Measurements from ENCODE around the gene DEPDC1. TPM values are rescaled to one million over a fixed set of nuclear protein-coding genes. Genes with fewer than 3 reads are reported as not detected.
A peak's percentile ranks its signal among the peaks of the same experiment; 100 is the strongest.

DEPDC1 gene
- 24.3 TPM for polyA plus RNA-seq (2013, experiment 1 of 2)
- 43.5 TPM for polyA plus RNA-seq (2013, experiment 2 of 2)

GRCh38 chr1:68496680-68497357 lies at the start of gene DEPDC1:
Gene DEPDC1, minus strand, starts transcription at chr1:68497082. Its CDS starts 83 bp downstream, at chr1:68496999.
- peak within 1 kb of the TSS; percentile 85 for H3K27ac ChIP-seq (ENCODE audit: low read depth, low read length, severe bottlenecking)
- H3K36me3 ChIP-seq (ENCODE audit: control insufficient read depth, insufficient read depth, low read length) = peaks cover 14% of the 10 kb centered on the region
- no peaks in the 10 kb centered on the region for H3K9me3 ChIP-seq (ENCODE audit: control insufficient read depth, low read length)
- 1% methylated on average over 56 of the region's 64 CpGs for WGBS, 2 experiments (ENCODE audit: insufficient coverage in 2 of 2)
- H3K4me3 ChIP-seq (ENCODE audit: extremely low read depth, insufficient read depth, low read length, poor library complexity, severe bottlenecking) = peak within 1 kb of the TSS; percentile 82
- no peaks in the 10 kb centered on the region for H3K4me1 ChIP-seq (ENCODE audit: control insufficient read depth, insufficient read depth, low read length, poor library complexity, severe bottlenecking)

GRCh38 chr1:68544651-68545050 lies 47.8 kb upstream of the DEPDC1 start:
- 80 to 90% methylated on average over 1 to 3 of the region's 4 CpGs for WGBS, 2 experiments (ENCODE audit: insufficient coverage in 2 of 2)
- H3K4me1 ChIP-seq (ENCODE audit: control insufficient read depth, insufficient read depth, low read length, poor library complexity, severe bottlenecking) = no peaks in the 10 kb centered on the region
- no peaks in the 10 kb centered on the region for H3K36me3 ChIP-seq (ENCODE audit: control insufficient read depth, insufficient read depth, low read length)
- no peaks in the 10 kb centered on the region for H3K9me3 ChIP-seq (ENCODE audit: control insufficient read depth, low read length)
- no peak overlapping the region for H3K4me3 ChIP-seq (ENCODE audit: extremely low read depth, insufficient read depth, low read length, poor library complexity, severe bottlenecking)
- H3K27ac ChIP-seq (ENCODE audit: low read depth, low read length, severe bottlenecking) = no peak overlapping the region

- Histone ChIP-seq H3K27ac (ENCODE audit: low read depth, low read length, severe bottlenecking) (no peak overlapping the region), H3K9me3 (ENCODE audit: control insufficient read depth, low read length) (no peaks in the 10 kb centered on the region), H3K4me1 (ENCODE audit: control insufficient read depth, insufficient read depth, low read length, poor library complexity, severe bottlenecking) (no peaks in the 10 kb centered on the region), H3K36me3 (ENCODE audit: control insufficient read depth, insufficient read depth, low read length) (no peaks in the 10 kb centered on the region), H3K4me3 (ENCODE audit: extremely low read depth, insufficient read depth, low read length, poor library complexity, severe bottlenecking) (no peak overlapping the region)
These were observed 45.7 kb upstream of the DEPDC1 start for GRCh38 chr1:68542586-68542985.

GRCh38 chr1:68538941-68539340 lies 42.1 kb upstream of the DEPDC1 start:
- no peaks in the 10 kb centered on the region for H3K4me1 ChIP-seq (ENCODE audit: control insufficient read depth, insufficient read depth, low read length, poor library complexity, severe bottlenecking)
- no peaks in the 10 kb centered on the region for H3K36me3 ChIP-seq (ENCODE audit: control insufficient read depth, insufficient read depth, low read length)
- no peak overlapping the region for H3K27ac ChIP-seq (ENCODE audit: low read depth, low read length, severe bottlenecking)
- H3K9me3 ChIP-seq (ENCODE audit: control insufficient read depth, low read length) = no peaks in the 10 kb centered on the region
- no peak overlapping the region for H3K4me3 ChIP-seq (ENCODE audit: extremely low read depth, insufficient read depth, low read length, poor library complexity, severe bottlenecking)

GRCh38 chr1:68528243-68528642 lies 31.4 kb upstream of the DEPDC1 start:
- Histone ChIP-seq H3K4me3 (ENCODE audit: extremely low read depth, insufficient read depth, low read length, poor library complexity, severe bottlenecking) (no peak overlapping the region), H3K27ac (ENCODE audit: low read depth, low read length, severe bottlenecking) (no peak overlapping the region), H3K36me3 (ENCODE audit: control insufficient read depth, insufficient read depth, low read length) (no peaks in the 10 kb centered on the region), H3K4me1 (ENCODE audit: control insufficient read depth, insufficient read depth, low read length, poor library complexity, severe bottlenecking) (no peaks in the 10 kb centered on the region), H3K9me3 (ENCODE audit: control insufficient read depth, low read length) (no peaks in the 10 kb centered on the region)
- WGBS, 2 experiments (ENCODE audit: insufficient coverage in 2 of 2) = 80 to 100% methylated on average over 1 of the region's 3 CpGs

- Histone ChIP-seq H3K4me1 (ENCODE audit: control insufficient read depth, insufficient read depth, low read length, poor library complexity, severe bottlenecking) (no peaks in the 10 kb centered on the region), H3K4me3 (ENCODE audit: extremely low read depth, insufficient read depth, low read length, poor library complexity, severe bottlenecking) (no peak overlapping the region), H3K27ac (ENCODE audit: low read depth, low read length, severe bottlenecking) (no peak overlapping the region), H3K9me3 (ENCODE audit: control insufficient read depth, low read length) (no peaks in the 10 kb centered on the region), H3K36me3 (ENCODE audit: control insufficient read depth, insufficient read depth, low read length) (no peaks in the 10 kb centered on the region)
- WGBS, 2 experiments (ENCODE audit: insufficient coverage in 2 of 2) = 100% methylated on average over 2 of the region's 2 CpGs
These were observed 28.9 kb upstream of the DEPDC1 start for GRCh38 chr1:68525781-68526180.

- H3K27ac ChIP-seq (ENCODE audit: low read depth, low read length, severe bottlenecking) = no peak overlapping the region
- no peaks in the 10 kb centered on the region for H3K9me3 ChIP-seq (ENCODE audit: control insufficient read depth, low read length)
- no peak overlapping the region for H3K4me3 ChIP-seq (ENCODE audit: extremely low read depth, insufficient read depth, low read length, poor library complexity, severe bottlenecking)
These were observed 24.4 kb upstream of the DEPDC1 start for GRCh38 chr1:68521286-68521685.

GRCh38 chr1:68516066-68516465 lies 19.2 kb upstream of the DEPDC1 start:
- no peaks in the 10 kb centered on the region for H3K9me3 ChIP-seq (ENCODE audit: control insufficient read depth, low read length)
- H3K4me1 ChIP-seq (ENCODE audit: control insufficient read depth, insufficient read depth, low read length, poor library complexity, severe bottlenecking) = no peaks in the 10 kb centered on the region
- no peak overlapping the region for H3K27ac ChIP-seq (ENCODE audit: low read depth, low read length, severe bottlenecking)
- no peak overlapping the region for H3K4me3 ChIP-seq (ENCODE audit: extremely low read depth, insufficient read depth, low read length, poor library complexity, severe bottlenecking)
- WGBS, 2 experiments (ENCODE audit: insufficient coverage in 2 of 2) = no CpG with 5 or more reads among the region's 2 CpGs
- H3K36me3 ChIP-seq (ENCODE audit: control insufficient read depth, insufficient read depth, low read length) = no peaks in the 10 kb centered on the region

More at GRCh38 chr1:68521286-68521685, 24.4 kb upstream of the DEPDC1 start:
- Histone ChIP-seq H3K4me1 (ENCODE audit: control insufficient read depth, insufficient read depth, low read length, poor library complexity, severe bottlenecking) (no peaks in the 10 kb centered on the region), H3K36me3 (ENCODE audit: control insufficient read depth, insufficient read depth, low read length) (no peaks in the 10 kb centered on the region)

- no peaks in the 10 kb centered on the region for H3K36me3 ChIP-seq (ENCODE audit: control insufficient read depth, insufficient read depth, low read length)
- no peak overlapping the region for H3K27ac ChIP-seq (ENCODE audit: low read depth, low read length, severe bottlenecking)
- H3K4me3 ChIP-seq (ENCODE audit: extremely low read depth, insufficient read depth, low read length, poor library complexity, severe bottlenecking) = no peak overlapping the region
- no peaks in the 10 kb centered on the region for H3K4me1 ChIP-seq (ENCODE audit: control insufficient read depth, insufficient read depth, low read length, poor library complexity, severe bottlenecking)
- no peaks in the 10 kb centered on the region for H3K9me3 ChIP-seq (ENCODE audit: control insufficient read depth, low read length)
- WGBS, 2 experiments (ENCODE audit: insufficient coverage in 2 of 2) = no CpG with 5 or more reads among the region's 2 CpGs
These were observed 14.4 kb upstream of the DEPDC1 start for GRCh38 chr1:68511254-68511653.

GRCh38 chr1:68506386-68506785 lies 9.5 kb upstream of the DEPDC1 start:
- H3K4me1 ChIP-seq (ENCODE audit: control insufficient read depth, insufficient read depth, low read length, poor library complexity, severe bottlenecking) = no peaks in the 10 kb centered on the region
- no peak overlapping the region for H3K4me3 ChIP-seq (ENCODE audit: extremely low read depth, insufficient read depth, low read length, poor library complexity, severe bottlenecking)
- H3K9me3 ChIP-seq (ENCODE audit: control insufficient read depth, low read length) = peaks cover 3% of the 10 kb centered on the region
- 91% methylated on average over 1 of the region's 3 CpGs; no CpG with 5 or more reads in 1 of the 2 experiments for WGBS, 2 experiments (ENCODE audit: insufficient coverage in 2 of 2)
- H3K27ac ChIP-seq (ENCODE audit: low read depth, low read length, severe bottlenecking) = no peak overlapping the region
- H3K36me3 ChIP-seq (ENCODE audit: control insufficient read depth, insufficient read depth, low read length) = no peaks in the 10 kb centered on the region

GRCh38 chr1:68503085-68503484 lies 6.2 kb upstream of the DEPDC1 start:
- H3K4me3 ChIP-seq (ENCODE audit: extremely low read depth, insufficient read depth, low read length, poor library complexity, severe bottlenecking) = no peak overlapping the region
- peaks cover 3% of the 10 kb centered on the region for H3K9me3 ChIP-seq (ENCODE audit: control insufficient read depth, low read length)
- no peaks in the 10 kb centered on the region for H3K4me1 ChIP-seq (ENCODE audit: control insufficient read depth, insufficient read depth, low read length, poor library complexity, severe bottlenecking)
- no peaks in the 10 kb centered on the region for H3K36me3 ChIP-seq (ENCODE audit: control insufficient read depth, insufficient read depth, low read length)
- H3K27ac ChIP-seq (ENCODE audit: low read depth, low read length, severe bottlenecking) = no peak overlapping the region

Measured in mesodermal cell (in vitro differentiated cells).